ENCODE data around the gene SDF2L1.
"Not testable (repeated sequence)": the region's sequence is repeated elsewhere in the genome, so short reads cannot be mapped to it uniquely, and the experiment has no call there.

SDF2L1 gene

DNA sequence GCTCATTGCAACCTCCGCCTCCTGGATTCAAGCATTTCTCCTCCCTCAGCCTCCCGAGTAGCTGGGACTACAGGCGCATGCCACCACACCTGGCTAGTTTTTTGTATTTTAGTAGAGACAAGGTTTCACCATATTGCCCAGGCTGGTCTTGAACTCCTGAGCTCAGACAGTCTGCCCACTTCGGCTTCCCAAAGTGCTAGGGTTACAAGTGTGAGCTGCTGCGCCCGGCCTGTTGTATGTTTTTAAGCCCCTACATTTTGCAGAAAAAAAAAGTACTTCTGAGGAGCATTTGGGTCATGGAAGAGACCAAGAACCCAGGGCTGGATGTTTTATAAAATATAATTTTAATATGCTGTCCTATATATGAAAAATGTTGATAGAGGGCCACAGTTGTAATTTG is 24.8 kb upstream of the SDF2L1 start:
- DNase-seq (ENCODE audit: low read depth, low spot score); H3K4me3 ChIP-seq (ENCODE audit: low read length): not testable (repeated sequence)

DNA sequence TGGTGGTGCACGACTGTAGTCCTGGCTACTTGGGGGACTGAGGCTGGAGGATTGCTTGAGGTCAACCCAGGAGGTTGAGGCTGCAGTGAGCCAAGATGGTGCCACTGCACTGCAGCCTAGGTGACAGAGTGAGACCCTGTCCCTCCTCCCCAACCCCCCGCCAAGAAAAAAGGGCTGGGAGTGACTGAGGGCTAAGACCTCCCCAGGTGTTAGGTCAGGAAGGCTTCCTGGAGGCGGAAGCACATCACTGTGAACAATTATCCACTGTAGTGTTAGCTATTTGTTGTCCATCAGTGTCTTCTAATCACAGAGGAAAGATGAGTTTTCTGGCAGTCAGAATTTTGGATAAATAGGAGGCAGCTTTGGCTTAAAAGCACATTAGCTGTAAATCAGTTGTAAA is 21.1 kb upstream of the SDF2L1 start:
- H3K4me3 ChIP-seq (ENCODE audit: low read length) = no peak overlapping the region
- DNase-seq (ENCODE audit: low read depth, low spot score) = no peak

DNA sequence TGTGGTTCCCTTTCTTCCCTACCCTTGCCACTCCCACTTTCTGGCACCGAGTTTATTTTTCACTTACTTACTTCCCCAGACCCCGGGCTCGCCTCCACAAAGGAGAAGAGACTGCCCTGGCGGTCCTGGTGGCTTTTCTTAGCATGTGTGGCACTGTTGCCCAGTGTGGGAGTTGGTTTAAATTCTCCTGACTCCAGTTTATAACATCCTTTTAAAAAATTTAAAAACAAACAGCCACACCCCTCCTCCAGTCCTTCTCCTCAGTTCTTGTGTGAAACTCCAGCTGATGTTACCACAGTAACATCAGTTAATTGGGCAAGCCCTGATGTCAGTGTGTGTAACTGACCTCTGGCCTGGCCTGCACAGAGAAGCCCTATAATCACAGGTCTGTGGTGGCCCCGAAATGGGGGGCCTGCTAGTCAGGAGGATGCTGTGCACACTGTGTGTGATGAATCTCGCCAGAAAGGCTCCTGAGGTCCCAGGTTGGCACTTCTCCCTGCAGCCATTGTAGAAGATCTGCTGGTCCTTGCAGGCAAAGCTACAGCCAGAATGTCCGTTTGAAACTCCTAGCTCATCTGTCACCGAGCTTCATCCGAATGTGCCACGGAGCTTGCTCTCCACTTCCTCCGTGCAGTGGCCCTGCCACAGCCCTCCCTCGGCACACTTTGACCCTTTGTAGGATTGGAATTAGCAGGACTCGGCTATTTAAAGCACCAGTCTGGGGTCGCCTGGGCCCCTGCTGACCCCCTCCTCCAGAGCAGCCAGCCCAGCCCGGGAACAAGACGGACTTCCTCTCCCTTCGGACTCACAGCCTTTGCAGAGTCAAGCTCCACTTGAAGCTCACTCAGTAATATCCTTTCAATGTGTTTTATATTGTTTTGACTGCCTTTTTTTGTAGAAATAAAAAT is 19.8 kb upstream of the SDF2L1 start:
- H3K4me3 ChIP-seq (ENCODE audit: low read length) = no peak overlapping the region
- no peak for DNase-seq (ENCODE audit: low read depth, low spot score)

DNA sequence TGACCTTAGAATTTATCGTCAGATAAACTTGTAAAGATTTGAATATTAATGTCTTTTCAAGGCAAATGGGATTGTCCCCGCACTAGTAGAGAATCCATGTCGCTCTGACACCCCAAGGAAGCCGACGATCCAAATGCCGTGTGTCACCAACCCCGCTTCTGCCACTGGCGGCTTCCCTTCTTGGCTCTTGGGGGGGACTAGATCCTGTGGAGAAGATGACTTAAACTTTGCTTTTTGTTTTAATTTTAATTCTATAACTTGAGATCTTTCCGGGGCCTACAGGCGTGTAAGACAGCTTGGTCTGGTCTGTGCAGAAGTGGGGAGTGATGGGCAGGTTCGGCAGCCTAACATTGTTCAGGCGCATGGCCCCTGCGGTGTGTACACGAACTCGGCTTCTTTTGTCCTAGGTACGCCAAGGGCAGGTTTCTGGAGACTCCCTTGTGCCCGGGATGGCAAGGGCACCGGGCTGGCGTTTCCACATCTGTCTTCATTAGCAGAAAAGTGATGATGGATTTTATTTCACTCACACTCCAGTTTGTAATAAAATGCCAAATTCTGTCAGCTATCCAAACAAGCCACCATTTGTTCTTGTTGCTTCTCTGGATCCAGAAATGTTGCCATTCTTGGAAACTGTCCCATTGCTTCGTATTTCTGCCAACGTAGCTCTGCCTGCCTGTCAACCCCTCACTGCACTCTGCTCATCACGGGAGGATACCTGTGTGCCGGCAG is 19.0 kb upstream of the SDF2L1 start:
- H3K4me3 ChIP-seq (ENCODE audit: low read length) = no peak overlapping the region
- DNase-seq (ENCODE audit: low read depth, low spot score) = no peak

DNA sequence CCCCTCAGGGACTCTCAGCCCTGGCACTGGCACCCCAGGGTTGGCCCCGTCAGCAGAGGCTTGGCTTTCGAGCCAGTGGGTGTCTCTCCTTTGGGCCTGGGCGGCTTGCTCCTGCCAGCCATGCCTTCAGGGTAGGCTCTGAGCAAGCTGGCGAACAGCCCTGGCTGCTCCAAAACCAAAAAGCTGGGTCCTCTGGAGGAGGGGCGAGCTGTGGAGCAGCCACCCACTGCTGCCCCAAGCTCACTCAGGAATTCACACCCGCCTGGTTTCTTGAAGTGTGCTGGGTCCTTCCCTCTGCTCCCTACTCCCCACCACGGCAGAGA is 18.5 kb upstream of the SDF2L1 start:
- no peak overlapping the region for H3K4me3 ChIP-seq (ENCODE audit: low read length)
- no peak for DNase-seq (ENCODE audit: low read depth, low spot score)

DNA sequence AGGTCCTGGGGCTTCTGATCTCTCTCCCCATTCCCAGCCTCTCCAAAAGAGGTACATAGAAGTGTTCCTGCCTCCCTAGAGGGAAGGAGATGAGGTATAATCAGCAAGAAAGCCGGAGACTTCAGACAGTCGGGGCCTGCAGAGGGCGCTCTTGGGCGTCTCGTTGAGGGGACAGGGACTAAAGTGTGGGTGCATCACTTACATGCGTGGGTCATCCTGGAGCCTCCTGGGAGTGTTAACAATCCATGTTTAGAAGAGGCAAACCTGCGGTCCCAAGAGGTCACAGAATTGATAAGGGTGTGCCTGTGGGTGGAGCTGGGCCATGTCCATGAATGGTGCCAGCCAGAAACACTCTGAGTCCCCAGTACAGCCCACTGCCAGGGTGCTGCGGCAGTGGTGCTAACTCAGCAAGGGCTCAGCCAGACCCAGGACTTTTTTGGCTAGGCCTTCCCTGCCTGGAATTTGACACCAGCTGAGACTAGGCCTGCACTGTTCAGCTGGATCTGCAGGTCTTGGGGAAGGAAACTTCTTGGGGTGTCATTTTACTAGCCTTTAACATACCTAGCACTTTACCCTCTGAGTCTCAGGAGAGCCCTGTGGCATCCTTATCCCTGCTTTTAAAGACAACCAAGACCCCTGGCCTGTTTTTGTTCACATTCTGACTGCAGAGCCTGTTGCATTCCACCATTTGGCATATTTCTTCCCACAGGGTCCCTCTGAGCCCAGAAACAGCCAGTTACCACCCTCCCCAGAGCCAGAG is 17.8 kb upstream of the SDF2L1 start:
- no peak for DNase-seq (ENCODE audit: low read depth, low spot score)
- H3K4me3 ChIP-seq (ENCODE audit: low read length) = no peak overlapping the region

DNA sequence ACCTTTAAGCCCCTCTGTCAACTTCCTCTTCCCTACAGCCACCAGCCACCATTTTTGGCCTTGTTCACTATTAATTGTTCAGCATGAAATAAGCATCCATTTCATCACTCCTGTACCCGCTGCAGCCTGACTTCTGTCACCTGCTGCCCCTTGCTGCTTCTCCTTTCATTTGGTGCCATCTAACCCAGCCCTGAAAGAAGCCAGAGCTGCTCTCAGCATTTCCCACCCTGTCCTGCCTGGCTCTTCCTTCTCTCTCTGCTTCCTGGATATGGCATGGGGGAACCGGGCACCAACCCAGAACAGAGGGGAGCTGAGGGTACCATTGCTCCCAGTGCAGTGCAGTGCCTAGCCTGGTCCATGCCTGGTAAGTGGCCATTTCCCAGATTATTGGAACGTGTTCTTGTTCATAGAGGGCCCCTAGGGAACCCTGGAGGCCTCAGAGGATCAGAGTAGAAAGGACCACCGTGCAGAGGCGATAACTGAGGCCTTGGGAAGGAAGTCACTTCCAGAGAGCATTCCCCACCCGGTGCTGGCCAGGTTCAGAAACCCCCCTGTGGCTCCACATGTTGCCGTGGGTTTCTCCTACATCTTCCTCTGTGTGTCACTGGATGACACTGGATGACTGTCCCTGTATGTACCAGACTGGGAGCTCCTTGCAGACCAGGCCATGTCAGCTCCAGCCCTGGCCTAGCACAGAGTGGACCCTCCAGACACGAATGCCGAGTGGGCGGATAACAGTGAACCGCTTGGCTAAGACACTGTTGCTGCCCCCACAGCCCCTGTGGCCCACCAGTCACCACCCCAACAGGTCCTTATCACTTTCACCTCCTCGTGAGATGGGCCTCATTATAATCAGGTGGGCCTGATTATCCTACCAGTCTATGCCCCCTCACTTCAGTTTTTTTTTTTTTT is 17.0 kb upstream of the SDF2L1 start:
- no peak for DNase-seq (ENCODE audit: low read depth, low spot score)
- no peak overlapping the region for H3K4me3 ChIP-seq (ENCODE audit: low read length)

DNA sequence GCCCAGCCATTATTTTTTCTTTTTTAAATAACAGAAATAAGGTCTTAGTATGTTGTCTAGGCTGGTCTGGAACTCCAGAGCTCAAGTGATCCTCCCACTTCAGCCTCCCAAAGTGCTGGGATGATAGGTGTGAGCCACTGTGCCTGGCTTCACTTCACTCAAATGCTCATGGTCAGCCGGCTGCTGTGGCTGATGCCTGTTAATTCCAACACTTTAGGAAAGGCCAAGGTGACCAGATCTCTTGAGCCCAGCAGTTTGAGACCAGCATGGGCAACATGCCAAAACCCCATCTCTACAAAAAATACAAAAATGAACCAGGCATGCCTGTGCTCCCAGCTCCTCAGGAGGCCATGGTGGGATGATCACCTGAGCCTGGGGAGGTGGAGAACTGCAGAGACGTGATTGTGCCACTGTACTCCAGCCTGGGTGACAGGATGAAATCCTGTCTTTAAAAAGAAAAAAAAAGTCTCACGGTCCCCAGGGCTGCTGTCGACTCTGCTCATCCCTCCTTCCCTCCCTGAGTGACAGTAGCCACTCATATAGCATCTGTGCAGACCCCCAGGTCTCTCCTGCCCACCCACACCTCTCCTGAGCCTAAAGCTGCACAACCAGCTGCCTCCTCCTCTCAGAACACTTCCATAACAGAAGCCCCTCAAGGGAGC is 15.9 kb upstream of the SDF2L1 start:
- H3K4me3 ChIP-seq (ENCODE audit: low read length) = no peak overlapping the region

GRCh38 chr22:21626735-21627469 is 15.2 kb upstream of the SDF2L1 start:
- DNase-seq (ENCODE audit: low read depth, low spot score) = no peak
- no peak overlapping the region for H3K4me3 ChIP-seq (ENCODE audit: low read length)

More for the DNA sequence above, 15.9 kb upstream of the SDF2L1 start:
- no peak for DNase-seq (ENCODE audit: low read depth, low spot score)

DNA sequence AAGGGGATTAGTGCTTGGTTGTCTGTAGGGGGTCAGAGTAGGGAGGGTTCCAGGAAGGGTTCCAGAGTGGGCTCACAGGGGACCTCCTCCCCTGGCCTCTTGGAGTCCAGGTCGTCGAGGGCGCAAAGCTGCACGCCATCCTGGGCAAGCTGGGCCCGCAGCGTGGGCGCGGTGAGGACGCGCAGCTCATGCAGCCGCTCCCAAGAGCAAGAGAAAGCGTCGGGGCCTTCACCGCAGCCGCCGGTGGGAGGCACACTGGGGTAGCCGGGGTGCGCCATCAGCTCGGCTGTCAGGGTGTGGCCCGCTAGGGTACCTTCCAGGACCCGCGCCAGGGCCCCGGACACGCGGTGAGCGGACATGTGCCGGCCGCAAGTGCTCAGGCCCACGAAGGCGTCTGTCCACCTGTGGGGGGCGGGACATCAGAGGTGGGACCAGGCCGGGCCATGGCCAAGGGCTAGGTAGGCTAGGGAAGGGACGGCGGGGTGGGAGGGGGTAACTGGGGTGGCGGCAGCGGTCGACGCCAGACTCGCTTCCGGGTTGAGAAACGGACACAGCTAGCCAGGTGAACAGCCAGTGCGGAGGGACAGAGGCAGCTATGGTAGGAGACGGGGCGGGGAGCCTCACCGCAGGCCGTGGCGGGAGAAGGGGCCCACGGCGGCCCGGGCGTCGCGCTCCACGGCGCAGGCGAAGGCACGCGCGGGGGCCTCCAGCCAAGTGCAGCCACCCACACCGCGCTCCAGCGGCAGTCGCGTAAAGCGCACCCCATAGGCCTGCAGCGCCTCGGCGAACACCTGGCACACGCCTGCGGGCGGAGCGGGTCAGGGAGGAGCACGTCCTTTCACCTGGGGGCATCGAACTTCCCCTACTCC is 13.5 kb upstream of the SDF2L1 start:
- peak overlapping the region; percentile 88 for H3K4me3 ChIP-seq (ENCODE audit: low read length)
- no peak for DNase-seq (ENCODE audit: low read depth, low spot score)

- peak within 1 kb of the TSS; percentile 88 for H3K4me3 ChIP-seq (ENCODE audit: low read length)
- DNase-seq (ENCODE audit: low read depth, low spot score) = peak; percentile 95
These were observed 12.6 kb upstream of the SDF2L1 start, which contains the start of gene YDJC for GRCh38 chr22:21629255-21630149. YDJC (minus strand) TSS chr22:21630022; CDS start chr22:21630014, 8 bp downstream.

- H3K4me3 ChIP-seq (ENCODE audit: low read length) = no peak overlapping the region
- no peak for DNase-seq (ENCODE audit: low read depth, low spot score)
These were observed 11.1 kb upstream of the SDF2L1 start for GRCh38 chr22:21631025-21631424.

DNA sequence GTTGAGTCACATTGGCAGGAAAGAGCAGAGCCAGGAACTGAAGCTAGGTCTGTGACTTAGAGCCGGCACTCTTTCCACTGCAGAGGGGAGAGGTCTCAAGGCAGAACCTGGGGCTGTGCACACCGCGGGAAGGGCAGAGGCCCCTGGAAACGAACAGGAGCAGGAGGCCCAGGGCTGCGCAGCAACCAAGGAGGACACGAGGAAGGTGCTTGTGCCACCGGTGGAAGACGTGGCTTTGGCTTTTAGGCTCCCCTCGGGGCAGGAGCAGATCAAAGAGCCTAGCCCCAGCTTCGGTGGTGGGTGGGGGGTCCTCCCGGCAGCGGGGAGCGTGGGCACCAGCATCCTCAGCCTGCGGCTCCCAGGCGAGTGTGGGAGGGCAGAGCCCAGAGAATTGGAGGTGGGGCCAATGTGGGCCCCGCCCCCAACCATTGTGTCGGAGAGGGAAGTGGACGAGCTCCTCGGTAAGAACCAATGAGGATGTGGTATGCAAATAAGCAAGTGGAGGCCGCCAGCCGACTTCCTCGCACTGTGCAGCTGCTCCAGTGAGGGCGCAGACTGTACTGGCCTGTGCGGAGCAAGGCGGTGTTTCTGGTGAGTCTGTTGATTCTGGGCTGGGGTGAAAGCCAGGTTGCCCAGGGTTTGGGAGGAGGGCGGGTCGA is 9.7 kb upstream of the SDF2L1 start, which contains the start of gene CCDC116:
TSS of gene CCDC116 (plus strand) at position 524 of the 659 bp plus-strand sequence. CDS start 422 bp downstream, outside the sequence.
- peak; percentile 95 for DNase-seq (ENCODE audit: low read depth, low spot score)

DNA sequence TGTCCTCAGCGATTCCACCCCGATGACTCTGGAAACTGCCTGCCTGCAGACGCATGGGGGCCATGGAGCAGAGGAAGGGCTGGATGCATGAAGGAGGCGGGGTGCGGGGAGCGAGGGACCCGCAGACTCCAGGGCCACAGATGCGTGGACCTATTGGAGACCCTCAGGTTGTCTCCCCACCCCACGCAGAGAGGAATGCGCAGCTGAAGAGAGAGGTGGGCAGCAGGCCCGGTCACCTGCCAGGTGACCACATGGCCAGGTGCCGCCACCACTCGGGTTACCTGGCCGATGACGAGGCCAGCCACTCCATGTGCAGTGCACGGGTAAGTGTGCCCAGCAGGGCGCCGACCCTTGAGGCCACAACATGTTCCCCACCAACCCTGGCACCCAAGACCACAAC is 9.2 kb upstream of the SDF2L1 start:
- DNase-seq (ENCODE audit: low read depth, low spot score) = no peak
- H3K4me3 ChIP-seq (ENCODE audit: low read length) = peak overlapping the region; percentile 45

More for the DNA sequence above, 9.7 kb upstream of the SDF2L1 start, which contains the start of gene CCDC116:
- H3K4me3 ChIP-seq (ENCODE audit: low read length) = peak within 1 kb of the TSS; percentile 47

- DNase-seq (ENCODE audit: low read depth, low spot score) = no peak
- no peak overlapping the region for H3K4me3 ChIP-seq (ENCODE audit: low read length)
These were observed 8.6 kb upstream of the SDF2L1 start for GRCh38 chr22:21633481-21633880.
